ENCODE measurements around the gene PARD3.
"Not testable (repeated sequence)": the region's sequence is repeated elsewhere in the genome, so short reads cannot be mapped to it uniquely, and the experiment has no call there.

Gene PARD3

GRCh38 chr10:34426538-34427157 lies 388.4 kb downstream of the PARD3 start:
- not testable (repeated sequence) for H3K27ac ChIP-seq (ENCODE audit: low read length); H3K36me3 ChIP-seq (ENCODE audit: control insufficient read depth in 1 of 2, insufficient read depth in 2 of 2, low read length in 2 of 2); H3K4me3 ChIP-seq (ENCODE audit: low read depth in 1 of 2, low read length in 2 of 2); H3K4me1 ChIP-seq (ENCODE audit: control insufficient read depth in 1 of 2, insufficient read depth in 2 of 2, low read length in 2 of 2); H3K27me3 ChIP-seq (ENCODE audit: low read depth, low read length); H3K9me3 ChIP-seq (ENCODE audit: control insufficient read depth in 1 of 2, low read length in 2 of 2)

DNA sequence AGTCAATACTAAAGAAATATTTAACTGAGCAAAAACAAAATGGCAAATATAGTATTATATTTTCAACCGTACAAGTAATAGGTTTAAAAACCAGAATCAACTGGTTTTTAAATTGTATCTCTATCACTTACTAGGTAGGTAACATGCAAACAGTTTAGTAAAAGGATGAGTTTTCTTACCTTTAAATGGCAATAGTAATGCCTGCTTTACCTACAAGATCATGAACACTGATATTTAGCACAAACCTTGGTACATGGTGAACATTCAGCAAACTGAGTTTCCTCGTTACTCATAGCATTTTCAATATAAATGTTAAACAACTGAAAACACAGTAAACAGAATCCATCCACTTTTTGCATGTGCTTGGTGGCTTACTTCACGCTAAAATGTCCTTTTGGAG lies 389.1 kb downstream of the PARD3 start:
- no peaks in the 10 kb centered on the region for H3K27me3 ChIP-seq (ENCODE audit: low read depth, low read length)
- H3K4me1 ChIP-seq (ENCODE audit: control insufficient read depth in 1 of 2, insufficient read depth in 2 of 2, low read length in 2 of 2), result no peaks in the 10 kb centered on the region
- no peak overlapping the region for H3K27ac ChIP-seq (ENCODE audit: low read length)
- no peaks in the 10 kb centered on the region for H3K36me3 ChIP-seq (ENCODE audit: control insufficient read depth in 1 of 2, insufficient read depth in 2 of 2, low read length in 2 of 2)
- H3K4me3 ChIP-seq (ENCODE audit: low read depth in 1 of 2, low read length in 2 of 2), result no peak overlapping the region
- no peaks in the 10 kb centered on the region for H3K9me3 ChIP-seq (ENCODE audit: control insufficient read depth in 1 of 2, low read length in 2 of 2)

- H3K4me1 ChIP-seq (ENCODE audit: control insufficient read depth in 1 of 2, insufficient read depth in 2 of 2, low read length in 2 of 2), result peaks cover 0 to 4% of the 10 kb centered on the region in 2 donors
- H3K4me3 ChIP-seq (ENCODE audit: low read depth in 1 of 2, low read length in 2 of 2), result no peak overlapping the region
- H3K9me3 ChIP-seq (ENCODE audit: control insufficient read depth in 1 of 2, low read length in 2 of 2), result no peaks in the 10 kb centered on the region
- no peaks in the 10 kb centered on the region for H3K27me3 ChIP-seq (ENCODE audit: low read depth, low read length)
- no peak overlapping the region for H3K27ac ChIP-seq (ENCODE audit: low read length)
- no peaks in the 10 kb centered on the region for H3K36me3 ChIP-seq (ENCODE audit: control insufficient read depth in 1 of 2, insufficient read depth in 2 of 2, low read length in 2 of 2)
Observed at GRCh38 chr10:34423673-34424625, 391.1 kb downstream of the PARD3 start.

GRCh38 chr10:34420795-34421194 lies 394.3 kb downstream of the PARD3 start:
- Histone ChIP-seq H3K27ac (ENCODE audit: low read length) (no peak overlapping the region), H3K27me3 (ENCODE audit: low read depth, low read length) (no peaks in the 10 kb centered on the region), H3K9me3 (ENCODE audit: control insufficient read depth in 1 of 2, low read length in 2 of 2) (no peaks in the 10 kb centered on the region), H3K4me3 (ENCODE audit: low read depth in 1 of 2, low read length in 2 of 2) (no peak overlapping the region), H3K4me1 (ENCODE audit: control insufficient read depth in 1 of 2, insufficient read depth in 2 of 2, low read length in 2 of 2) (peaks cover 0 to 4% of the 10 kb centered on the region in 2 donors), H3K36me3 (ENCODE audit: control insufficient read depth in 1 of 2, insufficient read depth in 2 of 2, low read length in 2 of 2) (no peaks in the 10 kb centered on the region)

DNA sequence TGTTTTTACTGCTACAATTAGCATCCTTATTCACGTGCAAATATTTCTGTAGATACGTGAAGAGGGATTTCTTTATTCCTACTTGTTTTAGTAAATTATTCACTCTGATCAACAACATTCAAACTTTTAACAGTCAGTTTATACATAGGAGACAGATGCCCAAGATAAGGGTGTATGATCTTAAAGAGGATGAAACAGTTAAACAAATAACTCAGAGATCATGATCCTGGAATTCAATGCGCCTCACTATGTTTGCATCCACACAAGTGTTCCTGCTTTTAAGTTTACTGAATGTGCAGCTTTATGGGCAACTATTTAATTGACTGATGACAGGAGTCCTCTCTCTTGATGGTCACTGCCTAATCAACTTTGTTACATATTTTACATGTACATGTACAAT lies 394.8 kb downstream of the PARD3 start:
- H3K36me3 ChIP-seq (ENCODE audit: control insufficient read depth in 1 of 2, insufficient read depth in 2 of 2, low read length in 2 of 2), result no peaks in the 10 kb centered on the region
- no peaks in the 10 kb centered on the region for H3K27me3 ChIP-seq (ENCODE audit: low read depth, low read length)
- no peak overlapping the region for H3K4me3 ChIP-seq (ENCODE audit: low read depth in 1 of 2, low read length in 2 of 2)
- H3K27ac ChIP-seq (ENCODE audit: low read length), result no peak overlapping the region
- H3K9me3 ChIP-seq (ENCODE audit: control insufficient read depth in 1 of 2, low read length in 2 of 2), result no peaks in the 10 kb centered on the region
- H3K4me1 ChIP-seq (ENCODE audit: control insufficient read depth in 1 of 2, insufficient read depth in 2 of 2, low read length in 2 of 2), result peaks cover 0 to 4% of the 10 kb centered on the region in 2 donors

DNA sequence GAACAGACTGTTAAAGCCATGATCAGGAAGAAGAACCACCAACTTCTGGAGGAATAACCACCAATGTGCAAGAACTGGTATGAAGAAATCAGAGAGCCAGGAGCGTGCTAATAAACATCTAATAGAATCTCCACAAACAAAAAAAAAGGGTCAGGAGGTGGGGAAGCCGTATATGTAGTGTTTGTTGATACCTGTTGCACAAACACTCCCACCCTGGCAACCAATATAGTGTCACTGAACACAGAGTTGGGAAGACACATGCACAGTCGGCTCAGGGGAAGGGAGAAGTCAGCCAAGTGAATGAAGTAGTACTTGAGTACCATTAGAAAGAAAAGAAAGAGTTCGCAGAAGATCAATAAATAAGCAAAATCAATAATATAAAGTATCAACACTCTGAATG lies 400.1 kb downstream of the PARD3 start:
- H3K4me1 ChIP-seq (ENCODE audit: control insufficient read depth in 1 of 2, insufficient read depth in 2 of 2, low read length in 2 of 2), result no peaks in the 10 kb centered on the region
- H3K27ac ChIP-seq (ENCODE audit: low read length), result no peak overlapping the region
- H3K36me3 ChIP-seq (ENCODE audit: control insufficient read depth in 1 of 2, insufficient read depth in 2 of 2, low read length in 2 of 2), result no peaks in the 10 kb centered on the region
- no peaks in the 10 kb centered on the region for H3K27me3 ChIP-seq (ENCODE audit: low read depth, low read length)
- H3K4me3 ChIP-seq (ENCODE audit: low read depth in 1 of 2, low read length in 2 of 2), result no peak overlapping the region
- H3K9me3 ChIP-seq (ENCODE audit: control insufficient read depth in 1 of 2, low read length in 2 of 2), result no peaks in the 10 kb centered on the region

DNA sequence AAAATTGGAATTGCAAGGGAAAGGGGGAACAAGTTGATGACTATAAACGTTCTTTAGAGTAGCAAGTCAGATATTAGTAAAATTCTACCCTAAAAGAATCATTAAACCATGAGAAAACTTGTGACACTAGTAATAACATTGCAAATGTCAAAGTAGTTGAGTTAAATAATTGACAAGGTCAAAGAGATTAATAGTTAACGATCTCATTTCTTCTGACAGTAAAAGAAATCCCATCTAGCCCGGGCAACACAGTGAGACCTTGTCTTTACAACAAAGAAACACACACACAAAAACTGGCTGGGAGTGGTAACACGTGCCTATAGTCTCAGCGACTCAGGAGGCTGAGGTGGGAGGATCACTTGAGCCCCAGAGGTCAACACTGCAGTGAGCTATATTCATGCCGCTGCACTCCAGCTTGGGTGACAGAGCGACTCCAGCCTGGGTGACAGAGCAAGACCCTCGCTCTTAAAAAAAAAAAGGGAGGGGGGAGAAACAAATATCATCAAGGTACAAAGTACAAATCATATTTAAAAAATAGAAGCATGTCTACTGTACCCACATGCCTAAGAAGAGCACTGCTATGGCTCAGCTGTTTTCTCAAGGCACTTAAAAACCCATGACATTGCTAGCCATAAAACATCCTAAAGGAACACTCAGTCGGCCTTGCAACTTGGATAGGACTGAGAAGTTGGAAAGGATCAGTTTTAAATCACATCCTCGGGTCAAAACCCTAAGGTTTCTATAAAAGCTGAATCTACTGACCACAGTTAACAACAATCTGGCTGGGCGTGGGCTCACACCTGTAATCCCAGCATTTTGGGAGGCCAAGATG lies 401.1 kb downstream of the PARD3 start:
- H3K27ac ChIP-seq (ENCODE audit: low read length), result no peak overlapping the region
- H3K4me3 ChIP-seq (ENCODE audit: low read depth in 1 of 2, low read length in 2 of 2), result no peak overlapping the region
- no peaks in the 10 kb centered on the region for H3K36me3 ChIP-seq (ENCODE audit: control insufficient read depth in 1 of 2, insufficient read depth in 2 of 2, low read length in 2 of 2)
- peaks cover 0 to 1% of the 10 kb centered on the region in 2 donors for H3K4me1 ChIP-seq (ENCODE audit: control insufficient read depth in 1 of 2, insufficient read depth in 2 of 2, low read length in 2 of 2)
- no peaks in the 10 kb centered on the region for H3K9me3 ChIP-seq (ENCODE audit: control insufficient read depth in 1 of 2, low read length in 2 of 2)
- no peaks in the 10 kb centered on the region for H3K27me3 ChIP-seq (ENCODE audit: low read depth, low read length)

DNA sequence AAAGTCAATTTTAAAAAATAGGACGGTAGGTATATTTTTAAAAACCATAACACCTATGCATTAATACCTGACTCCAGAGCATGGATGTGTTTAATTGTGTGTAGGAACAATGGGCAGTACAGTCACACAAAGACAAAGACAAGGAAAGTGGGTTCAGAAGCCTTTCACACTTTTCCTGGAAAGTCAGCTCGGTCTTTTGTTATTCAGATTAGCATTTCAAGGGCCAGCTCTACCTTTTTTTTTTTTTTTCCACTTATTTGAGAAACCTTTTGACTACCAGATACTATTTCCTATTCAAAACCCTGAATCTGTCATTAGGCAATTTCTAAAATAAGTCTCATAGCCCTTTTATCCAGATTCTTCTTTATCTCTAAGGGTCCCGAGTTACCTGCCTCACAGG lies 401.9 kb downstream of the PARD3 start:
- no peaks in the 10 kb centered on the region for H3K9me3 ChIP-seq (ENCODE audit: control insufficient read depth in 1 of 2, low read length in 2 of 2)
- H3K27me3 ChIP-seq (ENCODE audit: low read depth, low read length), result no peaks in the 10 kb centered on the region
- no peak overlapping the region for H3K4me3 ChIP-seq (ENCODE audit: low read depth in 1 of 2, low read length in 2 of 2)
- peaks cover 0 to 2% of the 10 kb centered on the region in 2 donors for H3K4me1 ChIP-seq (ENCODE audit: control insufficient read depth in 1 of 2, insufficient read depth in 2 of 2, low read length in 2 of 2)
- no peaks in the 10 kb centered on the region for H3K36me3 ChIP-seq (ENCODE audit: control insufficient read depth in 1 of 2, insufficient read depth in 2 of 2, low read length in 2 of 2)
- H3K27ac ChIP-seq (ENCODE audit: low read length), result no peak overlapping the region

GRCh38 chr10:34408956-34409355 lies 406.1 kb downstream of the PARD3 start:
- H3K27ac ChIP-seq (ENCODE audit: low read length), result no peak overlapping the region
- no peaks in the 10 kb centered on the region for H3K36me3 ChIP-seq (ENCODE audit: control insufficient read depth in 1 of 2, insufficient read depth in 2 of 2, low read length in 2 of 2)
- H3K9me3 ChIP-seq (ENCODE audit: control insufficient read depth in 1 of 2, low read length in 2 of 2), result no peaks in the 10 kb centered on the region
- no peaks in the 10 kb centered on the region for H3K27me3 ChIP-seq (ENCODE audit: low read depth, low read length)
- no peak overlapping the region for H3K4me3 ChIP-seq (ENCODE audit: low read depth in 1 of 2, low read length in 2 of 2)
- H3K4me1 ChIP-seq (ENCODE audit: control insufficient read depth in 1 of 2, insufficient read depth in 2 of 2, low read length in 2 of 2), result peaks cover 0 to 8% of the 10 kb centered on the region in 2 donors

DNA sequence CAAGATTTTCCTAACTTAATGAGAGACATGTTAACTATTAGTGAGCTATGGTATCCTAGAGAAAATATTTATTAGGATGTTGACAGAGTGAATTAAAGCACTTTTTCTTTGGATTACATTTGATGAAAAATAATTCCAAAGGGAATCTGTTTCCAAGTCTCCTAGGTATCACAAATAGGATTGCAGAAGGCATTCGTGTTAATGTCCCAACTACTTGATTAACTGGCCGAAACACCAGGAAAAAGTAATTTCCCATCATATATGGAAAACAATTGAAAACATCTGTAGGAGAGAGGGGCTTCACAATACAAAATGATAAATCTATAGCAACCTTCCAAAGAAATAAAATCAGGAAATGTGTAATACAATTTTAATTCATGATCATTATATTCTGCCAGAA lies 406.7 kb downstream of the PARD3 start:
- Histone ChIP-seq H3K27ac (ENCODE audit: low read length) (no peak overlapping the region), H3K36me3 (ENCODE audit: control insufficient read depth in 1 of 2, insufficient read depth in 2 of 2, low read length in 2 of 2) (no peaks in the 10 kb centered on the region), H3K4me3 (ENCODE audit: low read depth in 1 of 2, low read length in 2 of 2) (no peak overlapping the region), H3K27me3 (ENCODE audit: low read depth, low read length) (no peaks in the 10 kb centered on the region), H3K9me3 (ENCODE audit: control insufficient read depth in 1 of 2, low read length in 2 of 2) (no peaks in the 10 kb centered on the region), H3K4me1 (ENCODE audit: control insufficient read depth in 1 of 2, insufficient read depth in 2 of 2, low read length in 2 of 2) (peaks cover 0 to 8% of the 10 kb centered on the region in 2 donors)

GRCh38 chr10:34407324-34407805 lies 407.7 kb downstream of the PARD3 start:
- H3K4me3 ChIP-seq (ENCODE audit: low read depth in 1 of 2, low read length in 2 of 2), result no peak overlapping the region
- H3K36me3 ChIP-seq (ENCODE audit: control insufficient read depth in 1 of 2, insufficient read depth in 2 of 2, low read length in 2 of 2), result no peaks in the 10 kb centered on the region
- no peak overlapping the region for H3K27ac ChIP-seq (ENCODE audit: low read length)
- no peaks in the 10 kb centered on the region for H3K9me3 ChIP-seq (ENCODE audit: control insufficient read depth in 1 of 2, low read length in 2 of 2)
- H3K27me3 ChIP-seq (ENCODE audit: low read depth, low read length), result no peaks in the 10 kb centered on the region
- H3K4me1 ChIP-seq (ENCODE audit: control insufficient read depth in 1 of 2, insufficient read depth in 2 of 2, low read length in 2 of 2), result peaks cover 0 to 8% of the 10 kb centered on the region in 2 donors

Measured in muscle layer of duodenum (tissue), 2 donors.